ENCODE data around the gene NADK. TPM values are rescaled to one million over a fixed set of nuclear protein-coding genes. Genes with fewer than 3 reads are reported as not detected.

Gene NADK
- total RNA-seq, 2 donors from 2014 or later: 26.5 to 51.5 TPM

DNA sequence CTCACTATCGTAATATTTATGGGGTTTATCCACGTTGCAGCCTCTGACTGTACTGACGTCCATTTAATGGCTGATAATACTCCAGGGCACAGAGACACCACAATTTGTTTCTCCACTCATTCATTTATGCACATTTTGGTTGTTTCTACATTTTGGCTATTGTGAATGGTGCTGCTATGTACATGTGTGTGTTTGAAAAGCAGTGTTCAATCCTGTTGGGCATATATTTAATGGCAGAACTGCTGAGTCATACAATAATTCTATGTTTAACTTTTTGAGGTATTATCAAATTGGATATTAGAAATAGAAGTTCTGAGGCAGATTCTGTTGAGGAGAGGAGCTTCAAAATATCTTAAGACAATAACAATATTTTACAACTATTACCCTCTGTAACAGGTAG, 39.0 kb upstream of the NADK start:
- Histone ChIP-seq H3K36me3 (peaks cover 54% of the 10 kb centered on the region), H3K9me3 (no peaks in the 10 kb centered on the region), H3K4me1 (no peaks in the 10 kb centered on the region), H3K27ac (no peak overlapping the region), H3K27me3 (no peaks in the 10 kb centered on the region), H3K4me3 (no peak overlapping the region)
- TF ChIP-seq, protein P1, sequence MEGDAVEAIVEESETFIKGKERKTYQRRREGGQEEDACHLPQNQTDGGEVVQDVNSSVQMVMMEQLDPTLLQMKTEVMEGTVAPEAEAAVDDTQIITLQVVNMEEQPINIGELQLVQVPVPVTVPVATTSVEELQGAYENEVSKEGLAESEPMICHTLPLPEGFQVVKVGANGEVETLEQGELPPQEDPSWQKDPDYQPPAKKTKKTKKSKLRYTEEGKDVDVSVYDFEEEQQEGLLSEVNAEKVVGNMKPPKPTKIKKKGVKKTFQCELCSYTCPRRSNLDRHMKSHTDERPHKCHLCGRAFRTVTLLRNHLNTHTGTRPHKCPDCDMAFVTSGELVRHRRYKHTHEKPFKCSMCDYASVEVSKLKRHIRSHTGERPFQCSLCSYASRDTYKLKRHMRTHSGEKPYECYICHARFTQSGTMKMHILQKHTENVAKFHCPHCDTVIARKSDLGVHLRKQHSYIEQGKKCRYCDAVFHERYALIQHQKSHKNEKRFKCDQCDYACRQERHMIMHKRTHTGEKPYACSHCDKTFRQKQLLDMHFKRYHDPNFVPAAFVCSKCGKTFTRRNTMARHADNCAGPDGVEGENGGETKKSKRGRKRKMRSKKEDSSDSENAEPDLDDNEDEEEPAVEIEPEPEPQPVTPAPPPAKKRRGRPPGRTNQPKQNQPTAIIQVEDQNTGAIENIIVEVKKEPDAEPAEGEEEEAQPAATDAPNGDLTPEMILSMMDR (IDR thresholded peaks at IDR 0.05): no peak
- DNase-seq (ENCODE audit: low spot score): no peak

DNA sequence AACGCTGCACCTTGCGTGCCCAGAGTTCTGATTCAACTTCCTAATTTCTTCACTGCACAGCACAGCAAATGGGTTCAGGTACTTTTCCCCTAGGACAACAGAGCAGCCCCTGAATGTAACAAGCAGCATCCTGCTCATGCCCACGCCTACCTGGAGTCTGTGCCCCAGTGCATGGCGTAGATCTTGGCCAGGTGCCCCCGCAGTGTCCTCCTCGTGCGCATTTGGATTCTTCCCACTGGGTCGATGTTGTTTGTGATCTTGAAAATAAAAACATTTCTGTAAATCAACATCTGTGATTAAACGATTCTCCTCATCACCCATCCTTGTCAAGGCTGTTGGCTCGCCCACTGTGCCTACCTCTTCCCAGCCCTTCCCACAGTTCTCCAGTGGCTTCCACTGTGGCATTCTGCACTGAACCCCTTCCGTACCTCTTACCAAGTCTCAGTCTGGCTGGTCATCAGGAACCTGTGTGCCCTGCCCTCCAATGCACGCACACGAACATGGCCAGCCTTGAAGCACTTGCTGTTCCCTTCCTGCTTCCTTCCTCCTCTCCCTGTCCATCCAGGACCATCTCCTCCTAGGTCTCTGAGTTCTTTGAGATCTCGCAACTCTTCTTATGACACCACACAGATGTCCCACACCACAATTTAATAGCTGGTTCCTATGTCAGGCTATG, 37.5 kb upstream of the NADK start:
- H3K9me3 ChIP-seq: no peaks in the 10 kb centered on the region
- DNase-seq (ENCODE audit: low spot score): no peak
- no peak overlapping the region for H3K27ac ChIP-seq
- H3K27me3 ChIP-seq: no peaks in the 10 kb centered on the region
- H3K36me3 ChIP-seq: peaks cover 59% of the 10 kb centered on the region
- TF ChIP-seq, protein P1 (IDR thresholded peaks at IDR 0.05): no peak
- no peak overlapping the region for H3K4me3 ChIP-seq
- H3K4me1 ChIP-seq: no peaks in the 10 kb centered on the region

DNA sequence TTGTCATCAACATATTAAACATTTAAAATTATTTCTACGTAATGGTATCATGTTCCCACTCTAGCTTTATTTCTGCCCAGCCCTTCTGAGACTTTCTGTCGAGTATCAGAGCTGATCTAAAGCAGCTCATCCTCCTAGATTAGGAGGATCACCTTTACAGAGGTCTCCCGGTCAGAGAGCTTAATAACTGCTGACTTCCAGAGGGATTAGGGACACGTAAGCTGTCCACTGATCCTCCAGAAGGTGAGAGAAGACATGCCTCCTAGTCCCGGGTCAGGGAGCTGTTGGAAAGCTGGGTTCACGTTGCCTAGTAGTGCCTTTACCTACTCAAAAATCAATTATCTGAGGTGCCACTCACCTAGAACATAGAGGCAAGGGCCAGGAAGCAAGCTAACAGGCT, 31.2 kb upstream of the NADK start:
- Histone ChIP-seq H3K4me1 (no peaks in the 10 kb centered on the region), H3K9me3 (no peaks in the 10 kb centered on the region), H3K36me3 (peaks cover 55% of the 10 kb centered on the region), H3K27me3 (no peaks in the 10 kb centered on the region), H3K4me3 (no peak overlapping the region), H3K27ac (no peak overlapping the region)
- TF ChIP-seq, protein P1 (IDR thresholded peaks at IDR 0.05): no peak
- DNase-seq (ENCODE audit: low spot score): no peak

DNA sequence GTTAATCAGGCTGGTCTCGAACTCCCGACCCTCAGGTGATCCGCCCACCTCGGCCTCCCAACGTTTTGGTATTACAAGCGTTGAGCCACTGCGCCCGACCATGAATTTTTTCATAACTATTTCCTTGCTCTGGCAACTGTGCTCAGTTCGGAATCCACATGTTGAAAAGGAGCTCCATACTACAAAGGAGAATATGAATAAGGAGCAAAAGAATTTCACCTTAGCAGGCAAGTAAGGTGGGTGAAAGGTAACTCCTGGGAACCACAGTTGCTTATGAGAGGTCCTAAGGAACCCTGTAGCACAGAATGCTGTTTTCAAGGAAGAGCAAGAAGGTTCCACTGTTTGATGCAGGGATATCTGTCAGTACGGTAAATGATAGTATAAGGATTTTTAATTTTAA, 29.9 kb upstream of the NADK start:
- no peak overlapping the region for H3K4me3 ChIP-seq
- H3K36me3 ChIP-seq: peaks cover 55% of the 10 kb centered on the region
- H3K4me1 ChIP-seq: no peaks in the 10 kb centered on the region
- no peaks in the 10 kb centered on the region for H3K9me3 ChIP-seq
- DNase-seq (ENCODE audit: low spot score): no peak
- no peak overlapping the region for H3K27ac ChIP-seq
- TF ChIP-seq, protein P1 (IDR thresholded peaks at IDR 0.05): no peak
- H3K27me3 ChIP-seq: no peaks in the 10 kb centered on the region

DNA sequence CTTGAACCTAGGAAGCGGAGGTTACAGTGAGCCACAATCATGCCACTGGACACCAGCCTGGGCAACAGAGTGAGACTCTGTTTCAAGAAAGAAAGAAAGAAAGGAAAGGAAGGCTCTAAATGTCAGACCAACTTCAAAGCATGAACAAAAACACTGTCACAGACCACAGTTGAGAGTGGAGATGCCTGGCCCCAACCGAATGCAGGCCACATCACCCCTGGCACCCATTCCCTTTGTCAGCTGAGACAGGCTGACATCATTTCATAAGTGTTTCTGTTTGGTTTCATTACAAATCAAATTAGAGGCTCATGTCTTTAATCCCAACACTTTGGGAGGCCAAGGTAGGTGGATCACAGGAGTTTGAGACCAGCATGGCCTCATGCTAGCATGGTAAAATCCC, 28.6 kb upstream of the NADK start:
- Histone ChIP-seq H3K4me3 (no peak overlapping the region), H3K27ac (no peak overlapping the region), H3K9me3 (no peaks in the 10 kb centered on the region), H3K27me3 (no peaks in the 10 kb centered on the region), H3K36me3 (peaks cover 53% of the 10 kb centered on the region), H3K4me1 (no peaks in the 10 kb centered on the region)
- TF ChIP-seq, protein P1 (IDR thresholded peaks at IDR 0.05): no peak
- no peak for DNase-seq (ENCODE audit: low spot score)

DNA sequence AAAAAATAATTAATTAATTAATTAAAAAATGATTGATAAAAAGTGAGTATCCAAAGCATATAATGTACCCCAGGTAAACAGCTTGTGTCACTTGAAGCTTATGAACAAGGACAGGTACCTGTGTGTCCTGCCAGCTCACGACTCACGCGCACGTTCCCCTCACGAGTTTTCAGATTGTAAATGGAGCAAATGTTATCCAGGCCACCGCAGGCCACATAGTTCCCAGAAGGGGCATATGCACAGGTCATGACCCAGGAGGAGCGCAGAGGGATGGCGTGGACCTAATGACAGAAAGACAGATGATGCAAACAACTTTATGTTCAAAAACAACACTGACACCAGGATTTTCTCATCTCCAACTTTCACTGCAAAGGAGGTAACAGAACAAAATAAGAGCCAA, 26.0 kb upstream of the NADK start:
- Histone ChIP-seq H3K36me3 (peaks cover 47% of the 10 kb centered on the region), H3K27me3 (no peaks in the 10 kb centered on the region), H3K9me3 (no peaks in the 10 kb centered on the region), H3K4me3 (no peak overlapping the region), H3K27ac (no peak overlapping the region), H3K4me1 (no peaks in the 10 kb centered on the region)
- TF ChIP-seq, protein P1 (IDR thresholded peaks at IDR 0.05): no peak
- DNase-seq (ENCODE audit: low spot score): no peak

Data from right atrium auricular region (tissue), 2 donors.